CD4-positive, alpha-beta T cell treated with Interleukin-4 for 4 hours (primary cell): ENCODE measurements around the gene CSMD2.

ENCODE experiments used
- DNase-seq: peaks from one replicate; pipeline ENCODE4 v3.0.0-alpha.2; 2020

The CSMD2 gene

DNA sequence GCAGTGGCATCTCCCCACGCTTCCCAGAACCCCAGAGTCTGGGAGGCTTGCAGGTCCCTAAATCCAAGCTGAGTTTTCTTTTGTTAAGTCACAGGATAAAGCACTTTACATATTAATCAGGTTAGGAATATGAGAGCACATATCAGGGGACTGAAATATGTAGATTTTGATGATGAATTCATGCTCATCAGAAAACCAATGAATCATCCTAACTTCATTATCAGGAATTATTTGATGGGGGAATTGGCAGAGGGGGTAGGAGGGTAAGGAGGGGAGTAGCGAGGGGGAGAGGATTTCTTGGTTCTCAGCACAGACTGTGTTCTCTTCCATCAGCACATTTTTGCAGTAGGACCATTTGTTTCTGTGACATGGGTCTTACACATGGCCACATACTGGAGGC is 269.1 kb downstream of the CSMD2 start:
- DNase-seq, result no peak

- no peak for DNase-seq
Observed at GRCh38 chr1:33895396-33895795, 269.6 kb downstream of the CSMD2 start.

- DNase-seq, result no peak
Observed at GRCh38 chr1:33893147-33893830, 271.7 kb downstream of the CSMD2 start.

GRCh38 chr1:33886496-33886895 is 278.5 kb downstream of the CSMD2 start:
- DNase-seq, result no peak

- DNase-seq, result no peak
Observed at GRCh38 chr1:33880305-33880704, 284.7 kb downstream of the CSMD2 start.

GRCh38 chr1:33878392-33878791 is 286.6 kb downstream of the CSMD2 start:
- DNase-seq, result no peak

DNA sequence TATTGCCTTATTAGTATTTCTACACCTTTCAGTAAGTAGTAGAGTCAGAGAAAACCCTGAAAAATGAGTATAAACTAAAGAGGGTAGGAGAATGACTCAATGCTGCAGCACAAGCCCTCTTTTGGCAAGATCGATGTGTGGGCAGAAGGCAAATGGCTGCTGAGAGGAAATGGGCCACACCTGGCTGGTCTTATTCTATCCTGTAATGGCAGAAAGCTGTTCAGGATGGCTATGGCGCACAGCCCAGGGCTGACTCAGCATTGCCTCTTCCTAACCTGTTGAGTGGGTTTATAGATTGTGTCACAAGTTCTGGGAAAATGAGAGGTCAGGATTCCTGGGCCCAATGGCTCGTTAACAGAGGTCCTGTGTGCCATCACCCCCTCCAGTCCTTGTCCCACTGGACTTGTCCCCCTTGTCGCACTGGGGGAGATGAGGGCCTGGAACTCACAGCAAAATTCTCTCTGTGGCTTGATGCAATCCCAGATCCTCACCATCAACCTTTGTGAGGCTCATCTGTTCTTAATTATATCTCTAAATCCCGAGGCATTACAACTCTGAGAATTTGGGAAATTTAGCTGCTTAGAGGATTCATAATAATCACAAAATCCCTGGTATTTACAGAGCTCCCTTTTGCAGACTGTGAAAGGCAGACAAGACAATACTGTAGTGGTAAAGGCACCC is 287.9 kb downstream of the CSMD2 start:
- no peak for DNase-seq

DNA sequence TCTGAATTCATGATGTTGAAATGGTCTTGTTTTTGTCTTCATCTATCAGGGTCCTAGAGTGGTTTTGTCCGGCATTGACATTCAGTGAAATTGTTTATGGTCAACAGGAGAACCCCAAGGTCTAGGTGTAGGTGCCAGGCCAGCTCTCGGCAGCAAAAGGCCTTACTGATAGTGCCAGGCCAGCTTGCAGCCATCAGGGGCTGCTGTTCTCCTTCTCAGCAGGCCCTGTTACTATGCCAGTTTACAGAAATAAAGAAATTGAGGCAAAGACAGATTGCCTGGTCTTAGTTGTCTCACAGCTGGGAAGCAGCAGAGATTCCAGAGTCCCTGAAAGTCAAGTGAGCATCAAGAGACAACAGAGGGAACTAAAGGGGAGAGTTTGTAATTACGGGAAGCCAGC is 289.2 kb downstream of the CSMD2 start:
- no peak for DNase-seq

- no peak for DNase-seq
Observed at GRCh38 chr1:33874636-33875035, 290.4 kb downstream of the CSMD2 start.

DNA sequence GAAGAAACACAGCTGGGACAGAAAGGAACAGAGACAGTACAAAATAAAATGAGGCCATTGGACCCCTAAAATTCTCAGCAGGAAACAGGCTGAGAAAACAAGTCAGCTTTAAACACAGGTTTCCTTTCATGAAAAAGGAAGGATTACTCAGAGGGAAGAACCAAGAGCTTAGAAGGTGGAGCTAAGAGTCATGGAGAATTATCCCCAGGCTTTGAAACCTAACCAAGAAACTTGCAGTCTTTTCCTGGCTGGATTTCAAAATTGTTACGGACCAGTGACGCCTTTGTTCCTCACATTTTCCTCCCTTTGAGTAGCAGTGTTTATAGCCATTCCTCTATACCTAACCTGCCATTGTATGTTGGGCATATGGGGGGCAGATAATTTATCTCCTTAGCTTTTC is 292.3 kb downstream of the CSMD2 start:
- DNase-seq, result no peak

GRCh38 chr1:33872275-33872674 is 292.8 kb downstream of the CSMD2 start:
- DNase-seq, result no peak

- no peak for DNase-seq
Observed at GRCh38 chr1:33867684-33868083, 297.3 kb downstream of the CSMD2 start.

DNA sequence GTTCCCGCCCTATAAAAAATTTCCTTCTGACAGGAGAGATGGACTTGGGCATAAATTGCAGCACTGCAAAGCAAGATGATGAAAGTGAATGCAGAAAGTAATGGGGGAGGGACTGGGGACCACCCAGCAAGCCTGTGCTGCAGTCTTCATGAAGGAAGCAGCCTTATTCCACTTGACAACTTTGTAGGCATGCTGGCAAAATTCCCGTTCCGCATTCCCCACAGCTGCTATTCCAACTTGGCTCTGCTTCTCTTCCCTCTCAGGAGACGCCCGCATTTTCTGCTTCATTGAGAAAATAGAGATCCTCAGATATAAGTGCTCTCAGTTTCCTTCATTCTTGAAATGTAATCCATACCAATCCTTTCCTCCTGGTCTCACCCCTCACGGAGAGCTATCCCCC is 298.7 kb downstream of the CSMD2 start:
- DNase-seq, result no peak

- DNase-seq, result no peak
Observed at GRCh38 chr1:33864460-33865389, 300.3 kb downstream of the CSMD2 start.

GRCh38 chr1:33863779-33864178 is 301.3 kb downstream of the CSMD2 start, which contains the start of gene HMGB4:
HMGB4 (plus strand) TSS chr1:33864079; CDS start chr1:33864192, 113 bp downstream.
- no peak for DNase-seq

DNA sequence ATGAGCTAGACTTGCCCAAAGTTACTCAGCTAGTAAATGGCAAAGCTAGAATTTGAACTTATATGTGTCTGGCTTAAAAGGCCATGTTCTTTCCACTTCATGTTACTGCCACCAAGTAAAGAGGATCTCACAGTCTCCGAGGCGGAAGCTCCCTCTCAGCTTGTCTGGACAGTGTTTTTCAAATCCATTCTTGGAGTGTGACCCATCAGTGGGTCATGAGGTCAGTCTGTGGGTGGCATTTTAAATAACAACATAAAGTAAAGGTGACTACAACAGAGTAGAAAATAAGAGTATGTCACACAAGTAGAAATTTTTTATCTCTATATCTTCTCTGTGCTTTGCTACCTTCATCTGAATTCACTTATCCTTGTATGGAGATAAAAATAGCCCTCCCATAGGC is 304.4 kb downstream of the CSMD2 start:
- DNase-seq, result no peak

DNA sequence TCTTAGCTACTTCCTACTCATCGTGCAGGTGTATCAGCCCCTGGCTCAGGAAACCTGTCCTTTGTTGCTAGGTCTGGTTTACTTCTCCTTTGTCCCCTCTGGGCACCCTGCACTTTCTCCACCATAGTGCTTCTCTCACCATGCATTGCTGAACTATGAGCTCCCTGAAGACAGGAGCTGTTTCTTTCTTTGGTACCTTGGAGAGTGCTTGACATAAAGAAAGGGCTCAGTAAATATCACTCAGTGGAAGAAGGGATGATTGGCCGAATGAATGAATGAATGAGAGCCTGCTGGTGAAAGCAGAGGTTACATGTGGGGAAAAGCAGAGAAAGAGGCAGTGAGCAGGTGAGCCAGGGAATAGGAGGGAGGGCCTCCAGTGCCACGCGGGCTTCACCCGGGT is 310.9 kb downstream of the CSMD2 start:
- no peak for DNase-seq

- no peak for DNase-seq
Observed at GRCh38 chr1:33853431-33853830, 311.6 kb downstream of the CSMD2 start.

- DNase-seq, result no peak
Observed at GRCh38 chr1:33852711-33853110, 312.3 kb downstream of the CSMD2 start.

GRCh38 chr1:33850481-33850880 is 314.5 kb downstream of the CSMD2 start:
- DNase-seq, result no peak

DNA sequence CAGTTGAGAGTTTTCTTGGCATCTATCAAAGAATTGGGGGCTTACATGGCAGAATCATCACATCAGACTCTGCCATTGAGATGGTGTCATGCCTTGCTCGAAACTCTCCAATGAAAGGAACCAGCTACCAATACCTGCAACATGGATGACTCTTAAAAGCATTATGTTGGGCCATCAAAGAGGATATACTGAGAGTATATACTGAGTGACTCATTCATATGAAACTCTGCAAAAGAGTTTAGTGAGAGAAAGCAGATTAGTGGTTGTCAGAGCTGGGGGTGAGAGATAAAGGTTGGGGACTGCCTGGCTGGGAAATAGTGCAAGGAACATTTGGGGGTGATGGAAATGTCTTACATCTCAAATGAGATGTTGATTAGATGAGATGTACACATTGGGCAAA is 315.8 kb downstream of the CSMD2 start:
- DNase-seq, result no peak

DNA sequence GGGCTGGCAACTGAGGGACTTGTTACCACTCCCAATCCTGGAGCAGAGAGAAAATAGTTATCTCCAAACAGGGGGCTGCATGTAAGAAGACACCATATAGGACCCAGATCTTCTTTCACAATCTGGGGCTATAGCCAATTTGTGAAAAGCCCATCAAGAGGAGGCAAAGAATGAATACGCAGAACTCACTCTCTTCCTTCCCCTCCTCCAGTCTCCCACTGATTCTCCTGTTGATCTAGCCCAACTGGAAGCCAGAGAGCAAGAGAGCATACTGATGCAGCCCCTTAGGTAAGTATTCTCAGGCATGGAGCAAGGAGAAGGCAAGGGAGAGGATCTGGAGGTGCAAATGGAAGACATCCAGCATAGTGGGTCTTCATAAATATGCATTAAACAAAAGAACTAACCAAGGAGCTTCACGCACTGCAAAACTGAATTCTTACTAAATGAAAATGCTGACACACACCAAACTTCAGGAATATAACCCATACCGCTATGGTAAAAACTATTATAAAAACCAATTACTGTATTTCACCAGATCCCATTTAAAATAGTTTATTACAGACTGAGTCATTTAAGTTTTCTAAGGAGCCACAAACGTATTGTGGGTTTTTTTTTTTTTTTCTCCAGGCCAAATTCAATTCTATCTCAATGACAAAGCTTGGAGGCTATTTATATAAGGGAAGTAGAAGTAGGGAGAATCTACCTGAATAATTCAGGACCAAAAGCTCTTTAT is 316.7 kb downstream of the CSMD2 start:
- no peak for DNase-seq

- no peak for DNase-seq
Observed at GRCh38 chr1:33846861-33847260, 318.2 kb downstream of the CSMD2 start.
